Testis (tissue), 3 donors: ENCODE measurements around the gene NLGN1. TPM values are rescaled to one million over a fixed set of nuclear protein-coding genes. Genes with fewer than 3 reads are reported as not detected.

Experiments
- DNase-seq: peaks from one replicate; pipeline ENCODE4 v3.0.0-alpha.2; 2019
- H3K27ac ChIP-seq, 2 donors: fragments of 200-600 bp; sonication (generic); one replicate each; pipeline ENCODE4 v1.5.1; 2019
- H3K27me3 ChIP-seq: fragments of 200-600 bp; sonication (generic); one replicate; pipeline ENCODE4 v1.5.1; 2019
- H3K36me3 ChIP-seq: fragments of 200-600 bp; sonication (generic); one replicate; pipeline ENCODE4 v1.5.1; 2017; ENCODE audit warnings: low read depth; ENCODE audit errors: missing control alignments
- H3K4me1 ChIP-seq: fragments of 200-600 bp; sonication (generic); one replicate; pipeline ENCODE4 v1.5.1; 2019
- H3K4me3 ChIP-seq, 2 donors: fragments of 200-600 bp; sonication (generic); one replicate each; pipeline ENCODE4 v1.5.1; 2017 to 2019
- H3K9me3 ChIP-seq: fragments of 200-600 bp; sonication (generic); one replicate; pipeline ENCODE4 v1.5.1; 2017
- CTCF ChIP-seq, 3 experiments: fragments of 450-650 bp in 2 of 3; fragments of 200-600 bp in 1 of 3; sonication (generic) in 1 of 3; IDR thresholded peaks; one replicate each; pipeline ENCODE4 v1.5.1; 2016 to 2019; ENCODE audit warnings: antibody characterized with exemption in 3 of 3, mild to moderate bottlenecking in 2 of 3, moderate library complexity in 1 of 3
- POLR2A ChIP-seq: fragments of 450-650 bp; IDR thresholded peaks from one replicate; pipeline ENCODE4 v1.6.1; 2017; ENCODE audit warnings: antibody characterized with exemption, mild to moderate bottlenecking, moderate library complexity
- WGBS, 2 donors: methylation state at CpG; one replicate each; pipeline ENCODE4 v1.1.5; 2018; 5-methylcytosine and 5-hydroxymethylcytosine counted together
- intact Hi-C: fragments of 100-400 bp; cut with DNase I; formaldehyde crosslinking; loops from one replicate; pipeline ENCODE4 v1.15.1; 2023; ENCODE audit warnings: low total_unique reads
- polyA plus RNA-seq: library from polyadenylated mRNA; stranded (reverse); fragments of 350-450 nt; fragmentation: Illumina TruSeq; extraction: RNeasy Lipid Tissue Mini Kit (QIAGEN cat#74804); gene quantifications from one replicate; pipeline ENCODE4 v1.2.3, GENCODE V29; 2014; ENCODE audit warnings: low read depth, low replicate concordance; ENCODE audit not compliant: insufficient read depth
- total RNA-seq, 2 donors: library from RNA; depleted of rRNA; stranded (reverse); fragments of >200 nt; gene quantifications; one replicate each; pipeline ENCODE4 v1.2.3, GENCODE V29; 2016

Gene NLGN1
- total and polyA plus RNA-seq, 3 donors from 2014 or later, result 10.6 to 19.2 (median 15.5) TPM

DNA sequence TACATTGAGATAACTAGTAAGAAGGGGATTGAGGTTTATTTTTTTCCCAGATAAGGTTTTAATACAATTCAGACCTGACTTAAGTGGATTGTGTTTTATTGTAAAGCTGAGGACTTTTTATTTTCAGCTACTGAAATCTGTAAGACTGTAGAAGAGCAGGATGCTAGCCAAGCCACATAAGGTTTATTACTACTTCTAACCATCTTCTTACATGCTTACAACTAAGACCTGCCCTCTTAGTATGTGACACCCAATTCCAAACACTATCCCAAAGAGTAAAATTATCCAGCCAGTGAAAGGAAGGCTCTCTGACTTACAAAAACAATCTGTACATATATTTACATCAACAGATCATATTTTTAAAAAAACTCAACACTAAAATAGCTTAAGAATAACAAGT is 897.1 kb downstream of the NLGN1 start:
- Histone ChIP-seq H3K4me3 (no peak overlapping the region), H3K36me3 (no peaks in the 10 kb centered on the region), H3K4me1 (no peaks in the 10 kb centered on the region), H3K27ac (no peak overlapping the region), H3K27me3 (no peaks in the 10 kb centered on the region), H3K9me3 (no peaks in the 10 kb centered on the region)
- intact Hi-C loops, result no loop called here
- no peak for DNase-seq
- TF ChIP-seq POLR2A (no peak), CTCF (IDR thresholded peaks at IDR 0.05) (no peak)

GRCh38 chr3:174295306-174296092 is 898.0 kb downstream of the NLGN1 start:
- Histone ChIP-seq H3K27ac (no peak overlapping the region), H3K4me3 (no peak overlapping the region), H3K27me3 (no peaks in the 10 kb centered on the region), H3K9me3 (no peaks in the 10 kb centered on the region), H3K4me1 (no peaks in the 10 kb centered on the region), H3K36me3 (no peaks in the 10 kb centered on the region)
- intact Hi-C loops, result no loop called here
- WGBS, 2 donors, result 38 to 40% methylated on average over 7 of the region's 7 CpGs
- TF ChIP-seq POLR2A, result no peak
- no peak for TF ChIP-seq CTCF (IDR thresholded peaks at IDR 0.05)
- no peak for DNase-seq

DNA sequence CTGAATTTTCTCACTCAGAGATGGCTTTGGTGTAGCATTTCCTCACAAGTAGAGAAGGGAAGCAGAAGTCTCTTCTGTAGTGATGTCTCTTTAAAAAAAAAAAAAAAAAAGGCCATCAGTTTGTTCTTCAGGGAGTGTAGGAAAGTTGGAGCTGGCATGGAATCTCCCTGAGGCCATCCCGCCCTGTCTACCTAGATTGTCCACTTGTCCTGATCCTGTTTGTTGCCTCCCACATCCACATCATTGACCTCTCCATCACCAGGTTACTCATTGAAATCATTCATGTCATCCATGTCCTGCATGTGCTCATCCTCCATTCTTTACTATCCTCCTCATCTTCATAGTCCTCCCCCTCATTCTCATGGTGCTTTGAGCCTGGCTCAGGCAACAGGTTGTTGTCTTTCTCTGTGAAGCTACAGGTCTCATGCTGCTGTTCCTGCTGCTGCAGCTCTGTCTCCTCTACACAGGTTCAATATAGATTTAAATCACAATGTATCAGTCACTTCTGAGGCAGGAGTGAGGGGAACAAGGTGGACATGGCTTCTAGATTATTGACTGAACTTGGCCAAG is 905.3 kb downstream of the NLGN1 start:
- DNase-seq, result no peak
- no peaks in the 10 kb centered on the region for H3K36me3 ChIP-seq
- intact Hi-C loops, result no loop called here
- TF ChIP-seq POLR2A, result no peak
- no peak for TF ChIP-seq CTCF (IDR thresholded peaks at IDR 0.05)
- no peak overlapping the region for H3K27ac ChIP-seq
- no peaks in the 10 kb centered on the region for H3K9me3 ChIP-seq
- WGBS, 2 donors, result 95% methylated on average over 1 of the region's 1 CpG
- H3K4me3 ChIP-seq, result no peak overlapping the region
- no peaks in the 10 kb centered on the region for H3K4me1 ChIP-seq
- no peaks in the 10 kb centered on the region for H3K27me3 ChIP-seq

GRCh38 chr3:174303907-174304560 is 906.5 kb downstream of the NLGN1 start:
- no peaks in the 10 kb centered on the region for H3K9me3 ChIP-seq
- no peaks in the 10 kb centered on the region for H3K4me1 ChIP-seq
- no peak for DNase-seq
- H3K4me3 ChIP-seq, result no peak overlapping the region
- no peaks in the 10 kb centered on the region for H3K27me3 ChIP-seq
- WGBS, 2 donors, result 40 to 49% methylated on average over 2 of the region's 2 CpGs
- intact Hi-C loops, result no loop called here
- TF ChIP-seq CTCF (IDR thresholded peaks at IDR 0.05), result no peak
- TF ChIP-seq POLR2A, result no peak
- no peaks in the 10 kb centered on the region for H3K36me3 ChIP-seq
- no peak overlapping the region for H3K27ac ChIP-seq
